ENCODE results near the gene GAS2L2.

Gene GAS2L2

DNA sequence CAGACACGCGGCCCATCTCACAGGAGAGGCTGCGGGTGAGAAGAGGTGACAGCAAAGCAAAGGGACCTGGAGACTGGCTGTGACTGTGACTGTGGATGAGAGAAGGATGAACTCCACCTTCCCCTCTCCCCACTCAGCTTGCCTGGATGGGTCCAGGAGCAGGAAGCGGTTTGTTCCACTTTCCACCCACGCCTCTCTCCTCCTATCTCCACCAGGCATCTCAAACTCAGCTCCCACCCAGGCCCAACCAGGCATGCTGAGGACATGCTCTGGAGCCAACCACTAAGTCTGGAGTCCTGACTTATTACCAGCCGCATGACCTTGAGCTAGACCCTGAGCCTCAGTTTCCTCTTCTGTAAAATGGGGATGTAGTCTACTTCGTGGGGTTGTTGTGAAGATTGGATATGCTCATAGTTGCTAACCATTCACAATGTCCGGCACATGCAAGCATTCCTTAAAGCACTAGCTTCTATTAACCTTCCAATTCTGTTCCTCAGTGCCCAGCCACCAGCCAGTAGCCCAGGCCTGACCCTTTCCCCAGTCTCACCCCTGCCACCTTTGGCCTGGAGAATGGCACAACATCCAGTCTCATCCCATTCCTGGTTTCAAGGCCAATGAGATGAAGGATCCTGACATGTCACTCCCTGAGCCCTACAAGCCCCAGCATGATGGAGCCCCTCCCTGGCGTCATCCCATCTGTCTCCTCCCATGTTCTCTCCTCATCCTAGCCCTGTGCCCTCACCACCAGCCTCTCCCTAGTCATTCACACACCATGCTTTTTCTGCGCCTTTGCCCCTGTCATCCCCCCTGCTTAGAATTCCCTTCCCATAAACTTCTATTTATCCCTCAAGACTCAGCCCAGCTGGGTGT is 2.3 kb downstream of the GAS2L2 start:
- H3K27me3 ChIP-seq (ENCODE audit: control insufficient read depth, insufficient read depth, low read length), result peaks cover 24% of the 10 kb centered on the region
- no peak overlapping the region for H3K27ac ChIP-seq (ENCODE audit: low read depth, low read length)

DNA sequence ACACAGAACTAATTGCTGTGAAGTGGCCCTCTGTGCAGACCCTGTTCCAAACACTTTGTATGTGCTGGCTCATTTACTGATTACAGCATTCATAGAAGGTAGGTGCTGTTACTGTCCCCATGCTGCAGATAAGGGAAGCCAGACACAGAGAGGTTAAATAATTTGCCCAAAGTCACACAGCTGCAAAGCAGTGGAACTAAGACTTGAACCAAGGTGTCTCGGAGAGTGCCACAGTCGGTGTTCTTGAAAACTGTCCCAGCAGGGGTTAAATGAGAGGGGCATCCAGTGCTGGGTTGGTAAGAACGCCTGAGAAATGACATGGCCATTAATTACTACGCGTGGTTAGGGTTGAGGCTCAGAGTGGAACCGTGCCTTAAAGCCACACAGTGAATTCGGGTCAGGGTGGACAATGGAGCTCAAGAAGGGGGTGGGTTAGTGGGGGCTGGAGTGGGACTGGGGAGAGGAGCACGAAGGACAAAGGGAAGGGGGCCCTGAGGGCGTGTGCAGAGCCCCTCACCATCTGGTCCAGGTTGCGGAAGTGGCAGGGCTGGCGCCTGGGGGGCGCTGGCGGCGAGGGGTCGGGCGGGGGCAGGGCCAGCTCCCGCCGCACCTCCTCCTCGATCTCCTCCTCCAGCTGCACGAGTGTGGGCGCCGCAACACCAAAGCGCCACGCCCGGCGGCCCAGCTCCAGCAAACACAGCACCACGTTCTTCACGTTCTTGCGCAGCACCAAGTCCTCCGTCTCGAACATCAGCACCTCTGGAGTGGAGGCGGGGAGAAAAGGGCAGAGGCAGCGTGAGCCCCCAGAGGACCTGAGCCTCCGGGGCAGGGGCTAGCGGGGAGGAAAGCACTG is 3.3 kb downstream of the GAS2L2 start:
- H3K4me3 ChIP-seq (ENCODE audit: low read length), result no peak overlapping the region
- no peak overlapping the region for H3K9ac ChIP-seq (ENCODE audit: low read length)
- H3K36me3 ChIP-seq (ENCODE audit: control insufficient read depth, insufficient read depth, low read length), result no peaks in the 10 kb centered on the region
- H3K4me1 ChIP-seq (ENCODE audit: control insufficient read depth, insufficient read depth, low read length), result peaks cover 4% of the 10 kb centered on the region
- H3K27me3 ChIP-seq (ENCODE audit: control insufficient read depth, insufficient read depth, low read length), result peaks cover 27% of the 10 kb centered on the region
- no peak overlapping the region for H3K27ac ChIP-seq (ENCODE audit: low read depth, low read length)

More for the DNA sequence above, 2.3 kb downstream of the GAS2L2 start:
- Histone ChIP-seq H3K36me3 (ENCODE audit: control insufficient read depth, insufficient read depth, low read length) (no peaks in the 10 kb centered on the region), H3K4me1 (ENCODE audit: control insufficient read depth, insufficient read depth, low read length) (peaks cover 4% of the 10 kb centered on the region), H3K4me3 (ENCODE audit: low read length) (no peak overlapping the region), H3K9ac (ENCODE audit: low read length) (no peak overlapping the region)

DNA sequence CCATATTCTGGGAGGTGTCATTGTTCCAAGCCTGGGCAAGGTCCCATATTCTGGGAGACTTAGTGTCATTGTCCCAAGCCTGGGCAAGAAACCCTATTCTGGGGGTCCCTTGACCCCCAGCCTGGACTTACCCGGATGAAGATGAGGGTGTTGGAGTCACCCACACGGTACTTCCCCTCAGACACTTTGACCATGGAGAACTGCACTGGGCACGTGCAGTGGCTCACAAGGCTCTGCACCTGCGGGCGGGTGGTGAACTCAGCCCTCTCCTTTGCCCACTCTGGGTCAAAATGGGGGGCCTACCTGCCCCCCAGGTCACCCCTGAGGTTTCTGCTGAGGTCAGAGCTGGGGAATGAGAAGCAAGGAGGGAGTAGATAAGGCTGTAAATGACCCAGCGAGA is 4.1 kb downstream of the GAS2L2 start:
- Histone ChIP-seq H3K27me3 (ENCODE audit: control insufficient read depth, insufficient read depth, low read length) (peaks cover 30% of the 10 kb centered on the region), H3K4me3 (ENCODE audit: low read length) (no peak overlapping the region), H3K4me1 (ENCODE audit: control insufficient read depth, insufficient read depth, low read length) (peaks cover 4% of the 10 kb centered on the region), H3K27ac (ENCODE audit: low read depth, low read length) (no peak overlapping the region), H3K36me3 (ENCODE audit: control insufficient read depth, insufficient read depth, low read length) (no peaks in the 10 kb centered on the region), H3K9ac (ENCODE audit: low read length) (no peak overlapping the region)

DNA sequence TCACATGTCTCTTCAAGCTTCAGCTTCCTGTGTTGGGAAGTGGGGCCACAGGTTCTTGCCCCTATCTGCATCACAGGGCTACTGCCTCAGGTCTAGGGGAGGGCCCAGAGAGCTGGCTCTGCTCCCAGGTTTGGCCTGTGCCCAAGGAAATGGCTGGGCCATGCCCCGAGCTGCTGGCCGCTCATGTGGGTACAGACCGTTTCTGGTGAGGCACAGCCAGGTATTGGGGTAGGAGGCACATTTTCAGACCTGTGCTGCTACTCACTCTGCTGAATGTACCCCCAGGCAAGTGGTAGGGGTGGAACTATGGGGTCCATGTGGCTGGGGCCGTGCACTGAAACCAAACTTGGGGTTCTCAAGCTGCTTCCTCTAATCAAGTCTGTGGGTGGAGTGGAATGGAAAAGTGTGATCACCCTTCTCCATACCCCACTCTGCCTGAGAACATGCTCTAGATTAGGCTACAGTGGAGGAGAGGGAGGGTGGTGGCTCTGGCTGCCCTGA is 4.6 kb downstream of the GAS2L2 start:
- Histone ChIP-seq H3K27me3 (ENCODE audit: control insufficient read depth, insufficient read depth, low read length) (peaks cover 36% of the 10 kb centered on the region), H3K27ac (ENCODE audit: low read depth, low read length) (no peak overlapping the region), H3K9ac (ENCODE audit: low read length) (no peak overlapping the region), H3K4me1 (ENCODE audit: control insufficient read depth, insufficient read depth, low read length) (peaks cover 4% of the 10 kb centered on the region), H3K4me3 (ENCODE audit: low read length) (no peak overlapping the region), H3K36me3 (ENCODE audit: control insufficient read depth, insufficient read depth, low read length) (no peaks in the 10 kb centered on the region)

DNA sequence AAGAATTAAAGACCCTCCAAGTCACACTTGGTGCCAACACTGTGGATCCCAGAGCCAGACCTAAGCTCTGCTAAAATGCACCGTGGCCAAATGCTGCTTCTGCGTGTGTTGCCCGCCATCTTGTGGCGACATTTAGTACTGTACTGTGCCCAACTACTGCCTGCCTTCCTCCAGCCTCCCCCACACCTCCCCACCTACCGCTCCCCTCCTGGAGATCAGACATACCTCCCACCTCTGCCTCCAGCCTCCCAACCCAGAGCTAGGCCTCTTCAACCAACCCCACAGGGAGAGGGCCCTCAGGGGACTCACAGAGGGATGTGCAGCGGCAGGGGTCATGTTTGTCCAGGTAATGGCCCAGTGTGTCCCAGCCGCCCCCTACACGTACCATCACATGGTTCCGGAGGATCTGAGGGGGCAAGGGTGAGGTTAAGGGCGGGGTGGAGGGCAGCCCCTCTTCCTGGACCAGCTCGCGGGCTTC is 5.5 kb downstream of the GAS2L2 start:
- Histone ChIP-seq H3K27me3 (ENCODE audit: control insufficient read depth, insufficient read depth, low read length) (peaks cover 35% of the 10 kb centered on the region), H3K27ac (ENCODE audit: low read depth, low read length) (no peak overlapping the region), H3K36me3 (ENCODE audit: control insufficient read depth, insufficient read depth, low read length) (no peaks in the 10 kb centered on the region), H3K4me3 (ENCODE audit: low read length) (no peak overlapping the region), H3K9ac (ENCODE audit: low read length) (no peak overlapping the region), H3K4me1 (ENCODE audit: control insufficient read depth, insufficient read depth, low read length) (no peaks in the 10 kb centered on the region)

DNA sequence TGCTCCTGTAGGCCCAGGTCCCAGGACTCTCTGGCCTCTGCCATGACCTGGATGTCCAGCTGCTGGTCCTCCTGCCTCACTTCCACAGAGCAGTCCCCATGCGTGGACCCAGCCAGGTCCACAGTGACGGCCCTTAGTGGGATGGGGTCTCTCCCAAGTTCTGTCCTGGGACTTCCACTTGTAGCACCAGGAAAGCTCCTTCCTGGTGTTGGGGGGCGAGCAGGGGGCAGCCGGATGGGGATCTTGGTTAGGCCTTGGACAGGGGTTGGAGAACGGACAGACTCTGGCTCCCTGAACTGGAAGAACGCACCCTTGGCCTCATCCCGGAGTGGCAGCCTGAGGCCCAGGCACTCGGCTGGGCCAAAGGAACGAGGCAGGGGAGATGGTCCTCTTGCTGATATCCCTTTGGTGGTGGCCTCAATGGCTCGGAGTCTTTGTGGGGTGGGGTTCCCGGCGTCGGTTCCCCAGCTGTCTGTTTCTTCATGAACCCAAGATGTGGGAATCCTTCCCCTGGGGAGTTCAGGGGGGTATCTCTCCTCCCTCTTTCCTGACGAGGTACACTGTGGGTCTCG is 7.2 kb downstream of the GAS2L2 start:
- no peak overlapping the region for H3K9ac ChIP-seq (ENCODE audit: low read length)
- H3K27ac ChIP-seq (ENCODE audit: low read depth, low read length), result no peak overlapping the region
- H3K4me3 ChIP-seq (ENCODE audit: low read length), result no peak overlapping the region
- H3K36me3 ChIP-seq (ENCODE audit: control insufficient read depth, insufficient read depth, low read length), result no peaks in the 10 kb centered on the region
- no peaks in the 10 kb centered on the region for H3K4me1 ChIP-seq (ENCODE audit: control insufficient read depth, insufficient read depth, low read length)
- peaks cover 45% of the 10 kb centered on the region for H3K27me3 ChIP-seq (ENCODE audit: control insufficient read depth, insufficient read depth, low read length)

DNA sequence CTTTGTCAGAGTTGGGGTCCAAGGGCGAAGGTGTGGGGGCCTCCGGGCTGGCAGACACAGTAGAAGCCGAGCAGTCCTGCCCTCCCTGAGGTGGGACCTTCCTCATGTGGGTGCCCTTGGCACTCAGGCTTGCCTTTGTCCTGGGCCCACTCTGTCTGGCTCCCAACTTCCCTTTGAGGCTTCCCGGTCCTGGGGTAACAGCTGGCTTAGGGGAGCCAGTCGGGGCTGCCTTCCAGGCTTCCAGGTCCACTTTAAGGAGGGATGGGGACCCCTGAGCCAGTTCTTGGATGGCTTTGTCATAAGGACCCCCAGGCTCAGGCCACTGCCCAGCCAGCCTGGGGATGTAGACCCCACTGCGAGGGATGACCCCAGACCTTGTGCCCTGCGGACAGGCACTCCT is 7.8 kb downstream of the GAS2L2 start:
- Histone ChIP-seq H3K4me3 (ENCODE audit: low read length) (no peak overlapping the region), H3K36me3 (ENCODE audit: control insufficient read depth, insufficient read depth, low read length) (no peaks in the 10 kb centered on the region), H3K27me3 (ENCODE audit: control insufficient read depth, insufficient read depth, low read length) (peaks cover 46% of the 10 kb centered on the region), H3K27ac (ENCODE audit: low read depth, low read length) (no peak overlapping the region), H3K4me1 (ENCODE audit: control insufficient read depth, insufficient read depth, low read length) (no peaks in the 10 kb centered on the region), H3K9ac (ENCODE audit: low read length) (no peak overlapping the region)

DNA sequence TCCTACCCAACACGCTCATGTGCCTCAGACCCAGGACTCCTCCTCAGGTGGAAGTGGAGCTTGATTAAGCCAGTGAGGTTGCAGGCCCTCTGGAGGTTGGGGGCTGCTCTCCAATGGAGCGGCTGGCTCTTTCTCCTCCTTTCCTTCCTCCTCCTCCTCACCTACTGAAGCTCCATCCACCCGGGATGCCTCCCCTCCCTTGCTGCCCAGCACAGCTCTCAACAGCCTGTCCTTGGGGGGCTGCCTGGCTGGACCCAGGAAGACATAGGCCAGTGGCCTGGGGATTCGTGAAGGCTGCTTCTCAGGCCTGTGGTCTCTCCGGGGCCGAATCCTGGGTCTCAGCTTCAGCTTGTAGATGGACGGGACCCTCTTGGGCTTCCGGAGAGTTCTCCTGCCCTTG is 8.2 kb downstream of the GAS2L2 start:
- no peak overlapping the region for H3K27ac ChIP-seq (ENCODE audit: low read depth, low read length)
- peaks cover 47% of the 10 kb centered on the region for H3K27me3 ChIP-seq (ENCODE audit: control insufficient read depth, insufficient read depth, low read length)
- no peaks in the 10 kb centered on the region for H3K4me1 ChIP-seq (ENCODE audit: control insufficient read depth, insufficient read depth, low read length)
- no peaks in the 10 kb centered on the region for H3K36me3 ChIP-seq (ENCODE audit: control insufficient read depth, insufficient read depth, low read length)
- no peak overlapping the region for H3K9ac ChIP-seq (ENCODE audit: low read length)
- no peak overlapping the region for H3K4me3 ChIP-seq (ENCODE audit: low read length)

DNA sequence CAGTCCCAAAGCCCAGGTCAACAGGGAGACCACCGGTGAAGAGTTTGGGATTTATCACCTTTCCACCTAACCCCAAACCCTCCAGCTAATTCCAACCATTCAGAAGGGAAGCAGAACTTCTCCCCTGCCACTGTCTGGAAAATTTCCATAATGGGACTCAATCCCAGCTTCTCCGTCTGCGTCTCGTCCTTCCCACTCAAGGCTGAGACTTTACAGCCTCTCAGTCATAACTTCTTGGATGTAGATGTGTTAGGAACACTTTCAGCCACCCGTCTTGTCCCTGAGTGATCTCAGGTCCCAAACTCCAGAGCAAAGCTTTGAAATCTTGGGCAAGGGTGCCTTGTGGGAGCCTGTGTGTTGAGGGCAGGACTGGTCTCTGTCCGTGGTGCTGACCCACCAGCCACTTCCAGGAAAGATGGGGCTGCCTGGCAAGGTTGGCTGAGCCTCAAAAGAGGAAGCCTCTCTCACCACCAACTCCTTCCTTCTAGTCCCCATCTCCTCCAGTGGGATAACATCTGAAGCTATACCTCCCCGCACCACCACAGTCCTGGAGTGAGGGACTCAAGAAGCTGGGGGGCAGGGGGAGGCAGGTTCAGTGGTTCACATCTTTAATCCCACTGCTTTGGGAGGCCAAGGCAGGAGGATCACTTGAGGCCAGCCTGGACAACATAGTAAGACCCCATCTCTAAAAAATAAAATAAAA is 9.3 kb downstream of the GAS2L2 start:
- H3K36me3 ChIP-seq (ENCODE audit: control insufficient read depth, insufficient read depth, low read length), result no peaks in the 10 kb centered on the region
- H3K27ac ChIP-seq (ENCODE audit: low read depth, low read length), result no peak overlapping the region
- peaks cover 37% of the 10 kb centered on the region for H3K27me3 ChIP-seq (ENCODE audit: control insufficient read depth, insufficient read depth, low read length)
- H3K4me1 ChIP-seq (ENCODE audit: control insufficient read depth, insufficient read depth, low read length), result no peaks in the 10 kb centered on the region
- H3K4me3 ChIP-seq (ENCODE audit: low read length), result no peak overlapping the region
- H3K9ac ChIP-seq (ENCODE audit: low read length), result no peak overlapping the region

DNA sequence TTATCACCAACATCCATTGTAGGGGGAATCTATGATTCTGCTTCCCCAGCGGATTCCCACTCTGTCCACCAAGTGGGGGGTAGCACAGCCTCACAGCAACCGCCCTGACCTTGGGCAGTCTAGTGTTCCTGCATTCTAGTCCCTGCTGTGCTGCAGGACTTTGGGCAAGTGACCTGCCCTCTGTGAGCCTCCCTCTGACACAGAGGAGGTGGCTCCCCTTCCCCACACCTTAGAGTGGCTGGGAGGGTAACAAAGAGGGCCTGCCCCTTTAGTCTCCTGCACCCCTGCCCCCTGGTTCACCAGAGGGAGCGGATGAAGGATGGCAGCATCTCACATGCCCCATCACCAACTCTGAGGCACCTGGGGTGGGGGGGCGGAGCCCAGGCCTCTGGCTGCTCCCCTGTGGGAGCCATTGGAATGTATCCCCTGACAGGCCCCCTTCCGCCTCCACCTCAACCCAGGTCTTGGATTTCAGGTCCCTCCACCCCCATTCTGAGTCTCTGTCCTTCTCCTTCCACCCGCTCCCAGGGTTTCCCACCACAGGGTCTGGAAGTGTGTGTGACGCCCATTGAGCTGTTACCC is 10.1 kb downstream of the GAS2L2 start:
- H3K27me3 ChIP-seq (ENCODE audit: control insufficient read depth, insufficient read depth, low read length), result peaks cover 36% of the 10 kb centered on the region
- H3K9ac ChIP-seq (ENCODE audit: low read length), result no peak overlapping the region
- H3K27ac ChIP-seq (ENCODE audit: low read depth, low read length), result no peak overlapping the region
- no peaks in the 10 kb centered on the region for H3K36me3 ChIP-seq (ENCODE audit: control insufficient read depth, insufficient read depth, low read length)
- H3K4me1 ChIP-seq (ENCODE audit: control insufficient read depth, insufficient read depth, low read length), result no peaks in the 10 kb centered on the region
- H3K4me3 ChIP-seq (ENCODE audit: low read length), result no peak overlapping the region

DNA sequence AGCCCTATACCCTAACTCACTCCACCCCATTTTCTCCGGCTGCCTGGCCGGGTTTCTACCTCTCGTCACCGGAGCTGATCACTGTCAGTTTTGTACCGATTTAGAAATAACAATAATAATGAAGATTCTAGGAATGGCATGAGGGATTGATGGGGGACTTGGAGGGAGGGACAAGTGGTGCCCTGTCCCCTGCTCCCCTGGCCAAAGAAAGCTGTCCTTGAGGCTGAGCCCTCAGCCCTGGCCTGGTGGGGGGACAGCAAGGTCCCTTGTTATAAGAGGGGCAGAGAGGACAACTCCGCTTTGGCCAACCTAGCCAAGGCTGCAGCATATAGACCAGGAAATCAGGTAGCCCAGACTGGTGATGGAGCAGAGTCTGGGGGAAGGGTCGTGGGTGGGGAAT is 10.5 kb downstream of the GAS2L2 start:
- H3K4me3 ChIP-seq (ENCODE audit: low read length), result no peak overlapping the region
- H3K27ac ChIP-seq (ENCODE audit: low read depth, low read length), result no peak overlapping the region
- H3K9ac ChIP-seq (ENCODE audit: low read length), result no peak overlapping the region
- H3K4me1 ChIP-seq (ENCODE audit: control insufficient read depth, insufficient read depth, low read length), result no peaks in the 10 kb centered on the region
- H3K36me3 ChIP-seq (ENCODE audit: control insufficient read depth, insufficient read depth, low read length), result no peaks in the 10 kb centered on the region
- peaks cover 34% of the 10 kb centered on the region for H3K27me3 ChIP-seq (ENCODE audit: control insufficient read depth, insufficient read depth, low read length)

Measured in rectal smooth muscle tissue (tissue), 1 donor.